K562 (cell line): ENCODE data around the gene POC1B. TPM values are rescaled to one million over a fixed set of nuclear protein-coding genes. Genes with fewer than 3 reads are reported as not detected.

Experiments
- ETV6 ChIP-seq, 3 experiments: fragments of 150-350 bp in 1 of 3; sonication (generic) in 1 of 3; formaldehyde crosslinking in 1 of 3; IDR thresholded peaks; 2 replicates each; pipeline versions ENCODE4 v1.6.1 to v1.8.0; 2014 to 2022; ENCODE audit warnings: borderline replicate concordance in 2 of 3, low read depth in 2 of 3, antibody characterized with exemption in 1 of 3, low read length in 1 of 3, mild to moderate bottlenecking in 1 of 3, missing genetic modification reagents in 1 of 3
- FOSL1 ChIP-seq: fragments of 200-800 bp; sonication (Bioruptor generic); conservative IDR thresholded peaks from 2 replicates; pipeline ENCODE4 v1.6.1; 2016; ENCODE audit warnings: missing genetic modification characterization, missing compliant biosample characterization
- FOXP1 ChIP-seq: sonication (generic); formaldehyde crosslinking; IDR thresholded peaks from 2 replicates; pipeline ENCODE4 v1.8.0; 2022; ENCODE audit warnings: mild to moderate bottlenecking, missing genetic modification reagents
- GTF2E2 ChIP-seq: fragments of 200-800 bp; sonication (Bioruptor generic); IDR thresholded peaks from 2 replicates; pipeline ENCODE4 v1.6.1; 2016; ENCODE audit warnings: missing genetic modification characterization, missing compliant biosample characterization
- HDAC1 ChIP-seq, 2 experiments: fragments of 450-650 bp; IDR thresholded peaks; 2 replicates each; pipeline ENCODE4 v1.6.1; 2016 to 2017; ENCODE audit warnings: inconsistent platforms in 1 of 2, mild to moderate bottlenecking in 1 of 2, moderate library complexity in 1 of 2
- HNRNPLL ChIP-seq: fragments of 200-400 bp; formaldehyde crosslinking; IDR thresholded peaks from 2 replicates; pipeline ENCODE4 v1.6.1; 2017; ENCODE audit warnings: low read length, low read depth, mild to moderate bottlenecking; ENCODE audit not compliant: poor library complexity, severe bottlenecking
- PHTF2 ChIP-seq: fragments of 250-450 bp; sonication (Bioruptor Pico); IDR thresholded peaks from 2 replicates; pipeline ENCODE4 v1.5.0; 2021; ENCODE audit warnings: mild to moderate bottlenecking
- PTRF ChIP-seq: fragments of 450-650 bp; IDR thresholded peaks from 2 replicates; pipeline ENCODE4 v1.6.1; 2016; ENCODE audit warnings: mild to moderate bottlenecking, missing genetic modification characterization, missing compliant biosample characterization
- PURB ChIP-seq: sonication (generic); formaldehyde crosslinking; IDR thresholded peaks from 2 replicates; pipeline ENCODE4 v1.9.0; 2021; ENCODE audit warnings: low read depth, mild to moderate bottlenecking, missing genetic modification reagents
- RAD51 ChIP-seq: fragments of 450-650 bp; IDR thresholded peaks from 2 replicates; pipeline ENCODE4 v1.7.1; 2016; ENCODE audit warnings: low read depth, mild to moderate bottlenecking, borderline replicate concordance
- SMAD2 ChIP-seq: fragments of 150-350 bp; IDR thresholded peaks from 2 replicates; pipeline ENCODE4 v1.6.1; 2014; ENCODE audit warnings: low read depth, mild to moderate bottlenecking, low read length
- SRSF7 ChIP-seq: fragments of 200-400 bp; formaldehyde crosslinking; optimal IDR thresholded peaks from 2 replicates; pipeline ENCODE3; 2017; ENCODE audit warnings: mild to moderate bottlenecking, low read depth, low read length
- TARDBP ChIP-seq: fragments of 450-650 bp; IDR thresholded peaks from 2 replicates; pipeline ENCODE4 v1.6.1; 2016
- YBX1 ChIP-seq: fragments of 450-650 bp; IDR thresholded peaks from 2 replicates; pipeline ENCODE4 v1.7.1; 2016; ENCODE audit warnings: mild to moderate bottlenecking
- ZNF263 ChIP-seq: sonication (generic); formaldehyde crosslinking; IDR thresholded peaks from 2 replicates; pipeline ENCODE4 v1.8.0; 2022; ENCODE audit warnings: mild to moderate bottlenecking, missing genetic modification reagents, borderline replicate concordance
- ZNF347 ChIP-seq: fragments of 450-650 bp; formaldehyde crosslinking; IDR thresholded peaks from 2 replicates; pipeline ENCODE4 v1.4.0; 2020; ENCODE audit warnings: low read depth, mild to moderate bottlenecking, moderate library complexity
- ZNF444 ChIP-seq: fragments of 250-450 bp; sonication (Bioruptor Pico); IDR thresholded peaks from 2 replicates; pipeline ENCODE4 v1.4.0; 2020; ENCODE audit warnings: mild to moderate bottlenecking, moderate library complexity
- ZNF561 ChIP-seq: fragments of 450-650 bp; formaldehyde crosslinking; conservative IDR thresholded peaks from 2 replicates; pipeline ENCODE4 v1.4.0; 2020; ENCODE audit warnings: mild to moderate bottlenecking, moderate library complexity
- ZNF644 ChIP-seq: fragments of 200-800 bp; sonication (Bioruptor generic); IDR thresholded peaks from 2 replicates; pipeline ENCODE4 v1.6.1; 2016; ENCODE audit warnings: low read depth, missing genetic modification characterization, missing compliant biosample characterization
- polyA plus RNA-seq, 8 experiments: library from polyadenylated mRNA; depleted of rRNA in 4 of 8; stranded (reverse) in 5 of 8; unstranded in 3 of 8; fragments of >200 nt; fragmentation: Nextera tagmentation in 2 of 8; fragmentation: Illumina TruSeq in 1 of 8; extraction: Ambion mirVana in 2 of 8; extraction: Trizol in 1 of 8; gene quantifications; 2 replicates each; pipeline versions ENCODE4 v1.2.1 to v1.2.3, GENCODE V29; 2011 to 2014; ENCODE audit warnings: inconsistent platforms in 1 of 8, missing spikeins in 1 of 8
- total RNA-seq, 7 experiments: library from RNA; depleted of rRNA in 6 of 7; stranded (reverse); fragments of >200 nt in 6 of 7; fragmentation: Illumina TruSeq in 2 of 7; extraction: Trizol in 2 of 7; gene quantifications; 2 replicates each; pipeline versions ENCODE4 v1.2.1 to v1.2.3, GENCODE V29; 2011 to 2021; ENCODE audit warnings: low replicate concordance in 1 of 7
- TF ChIP-seq, protein P1 (sequence below): fragments of 250-450 bp; sonication (Bioruptor Pico); IDR thresholded peaks from 2 replicates; pipeline ENCODE4 v1.5.0; 2021
- TF ChIP-seq, protein P2 (sequence below): fragments of 150-350 bp; IDR thresholded peaks from 2 replicates; pipeline ENCODE4 v1.6.1; 2014; ENCODE audit warnings: low read depth, mild to moderate bottlenecking, low read length, borderline replicate concordance
- TF ChIP-seq, protein P3 (sequence below): sonication (generic); formaldehyde crosslinking; IDR thresholded peaks from 2 replicates; pipeline ENCODE4 v1.8.1; 2022; ENCODE audit warnings: missing genetic modification reagents

Gene POC1B
- total and polyA plus RNA-seq, 9 of the 15 experiments (the other 6 are each of a cell fraction or from before 2014, with no cell fraction given), result 4.5 to 16.1 (median 10.4) TPM

DNA sequence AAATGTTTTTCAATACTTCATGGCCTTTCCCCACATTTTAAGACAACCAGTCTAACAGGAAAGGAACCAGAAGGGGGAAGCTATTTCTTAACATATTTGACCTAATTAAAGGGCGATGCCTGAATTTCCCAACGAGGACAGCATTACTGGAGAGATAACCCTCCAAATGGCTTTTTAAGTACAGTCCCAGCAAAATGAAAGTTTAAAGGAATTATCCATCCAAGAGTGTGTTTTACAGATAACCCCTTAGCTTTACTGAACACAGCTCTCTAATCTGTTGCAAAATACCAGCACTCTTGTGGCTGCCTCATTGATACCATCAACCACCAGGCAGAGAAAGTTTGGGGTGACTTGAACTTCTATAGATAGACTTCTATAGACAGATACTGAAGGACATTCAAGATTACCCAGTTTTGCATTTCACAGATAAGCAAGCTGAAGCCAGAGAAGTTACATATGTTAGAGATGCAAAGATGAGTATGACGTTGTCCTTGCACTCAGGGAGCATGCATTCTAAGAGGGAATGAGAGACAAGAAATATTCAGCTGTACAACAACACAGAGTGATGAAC is 132.2 kb downstream of the POC1B start (continued):
- TF ChIP-seq GTF2E2 (no peak), RAD51 (no peak), PURB (CRISPR knock-in tag) (no peak), ZNF644 (tag) (peak; percentile 75), HDAC1 (IDR thresholded peaks at IDR 0.05) (peak; percentile 13 to 85; a peak in 3 of 4 replicates), PTRF (tag) (no peak), HNRNPLL (no peak), TARDBP (no peak), ZNF263 (CRISPR knock-in tag) (no peak), SMAD2 (no peak), FOSL1 (tag) (peak; percentile 79), ETV6 (IDR thresholded peaks at IDR 0.05; ENCODE audit: borderline replicate concordance in 1 of 2, low read depth in 2 of 2, low read length in 1 of 2) (peak in 1 of 2 experiments; percentile 42; a peak in 1 of 4 replicates), ETV6 (CRISPR knock-in tag; IDR thresholded peaks at IDR 0.05; ENCODE audit: borderline replicate concordance) (no peak), FOXP1 (CRISPR knock-in tag) (no peak), YBX1 (no peak), SRSF7 (no peak), PHTF2 (CRISPR knock-in tag) (no peak), ZNF347 (no peak), ZNF561 (CRISPR knock-in tag) (no peak), ZNF444 (CRISPR knock-in tag) (no peak; the same call in 1 of the 2 replicates)
- TF ChIP-seq, protein P1, sequence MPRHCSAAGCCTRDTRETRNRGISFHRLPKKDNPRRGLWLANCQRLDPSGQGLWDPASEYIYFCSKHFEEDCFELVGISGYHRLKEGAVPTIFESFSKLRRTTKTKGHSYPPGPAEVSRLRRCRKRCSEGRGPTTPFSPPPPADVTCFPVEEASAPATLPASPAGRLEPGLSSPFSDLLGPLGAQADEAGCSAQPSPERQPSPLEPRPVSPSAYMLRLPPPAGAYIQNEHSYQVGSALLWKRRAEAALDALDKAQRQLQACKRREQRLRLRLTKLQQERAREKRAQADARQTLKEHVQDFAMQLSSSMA (CRISPR knock-in tag), result no peak
- TF ChIP-seq, protein P2, sequence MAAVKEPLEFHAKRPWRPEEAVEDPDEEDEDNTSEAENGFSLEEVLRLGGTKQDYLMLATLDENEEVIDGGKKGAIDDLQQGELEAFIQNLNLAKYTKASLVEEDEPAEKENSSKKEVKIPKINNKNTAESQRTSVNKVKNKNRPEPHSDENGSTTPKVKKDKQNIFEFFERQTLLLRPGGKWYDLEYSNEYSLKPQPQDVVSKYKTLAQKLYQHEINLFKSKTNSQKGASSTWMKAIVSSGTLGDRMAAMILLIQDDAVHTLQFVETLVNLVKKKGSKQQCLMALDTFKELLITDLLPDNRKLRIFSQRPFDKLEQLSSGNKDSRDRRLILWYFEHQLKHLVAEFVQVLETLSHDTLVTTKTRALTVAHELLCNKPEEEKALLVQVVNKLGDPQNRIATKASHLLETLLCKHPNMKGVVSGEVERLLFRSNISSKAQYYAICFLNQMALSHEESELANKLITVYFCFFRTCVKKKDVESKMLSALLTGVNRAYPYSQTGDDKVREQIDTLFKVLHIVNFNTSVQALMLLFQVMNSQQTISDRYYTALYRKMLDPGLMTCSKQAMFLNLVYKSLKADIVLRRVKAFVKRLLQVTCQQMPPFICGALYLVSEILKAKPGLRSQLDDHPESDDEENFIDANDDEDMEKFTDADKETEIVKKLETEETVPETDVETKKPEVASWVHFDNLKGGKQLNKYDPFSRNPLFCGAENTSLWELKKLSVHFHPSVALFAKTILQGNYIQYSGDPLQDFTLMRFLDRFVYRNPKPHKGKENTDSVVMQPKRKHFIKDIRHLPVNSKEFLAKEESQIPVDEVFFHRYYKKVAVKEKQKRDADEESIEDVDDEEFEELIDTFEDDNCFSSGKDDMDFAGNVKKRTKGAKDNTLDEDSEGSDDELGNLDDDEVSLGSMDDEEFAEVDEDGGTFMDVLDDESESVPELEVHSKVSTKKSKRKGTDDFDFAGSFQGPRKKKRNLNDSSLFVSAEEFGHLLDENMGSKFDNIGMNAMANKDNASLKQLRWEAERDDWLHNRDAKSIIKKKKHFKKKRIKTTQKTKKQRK, result no peak
- TF ChIP-seq, protein P3, sequence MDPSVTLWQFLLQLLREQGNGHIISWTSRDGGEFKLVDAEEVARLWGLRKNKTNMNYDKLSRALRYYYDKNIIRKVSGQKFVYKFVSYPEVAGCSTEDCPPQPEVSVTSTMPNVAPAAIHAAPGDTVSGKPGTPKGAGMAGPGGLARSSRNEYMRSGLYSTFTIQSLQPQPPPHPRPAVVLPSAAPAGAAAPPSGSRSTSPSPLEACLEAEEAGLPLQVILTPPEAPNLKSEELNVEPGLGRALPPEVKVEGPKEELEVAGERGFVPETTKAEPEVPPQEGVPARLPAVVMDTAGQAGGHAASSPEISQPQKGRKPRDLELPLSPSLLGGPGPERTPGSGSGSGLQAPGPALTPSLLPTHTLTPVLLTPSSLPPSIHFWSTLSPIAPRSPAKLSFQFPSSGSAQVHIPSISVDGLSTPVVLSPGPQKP (CRISPR knock-in tag), result no peak
